ENCODE data around the gene CARNS1.

GRCh38 chr11:67437809-67438157 is 22.3 kb downstream of the CARNS1 start:
- TF ChIP-seq CTCF (conservative IDR thresholded peaks at IDR 0.05) (no peak), ZFX (IDR thresholded peaks at IDR 0.05) (no peak)
